H1 (cell line): Measurements from ENCODE around the gene KCNB1. TPM values are rescaled to one million over a fixed set of nuclear protein-coding genes. Genes with fewer than 3 reads are reported as not detected.

ENCODE experiments used
- CHD7 ChIP-seq: fragments of 300-600 bp; sonication (generic); IDR thresholded peaks from 2 replicates; pipeline ENCODE4 v1.7.1; 2012; ENCODE audit warnings: low read length, moderate library complexity, mild to moderate bottlenecking, inconsistent platforms; ENCODE audit not compliant: insufficient replicate concordance
- JUND ChIP-seq: IDR thresholded peaks from 2 replicates; pipeline ENCODE4 v1.6.1; 2011; ENCODE audit warnings: mild to moderate bottlenecking, improper control_type of control experiment, low read length
- KDM1A ChIP-seq: fragments of 200-600, 300-600 bp; sonication (generic); IDR thresholded peaks from 2 replicates; pipeline ENCODE4 v1.7.1; 2016; ENCODE audit warnings: mild to moderate bottlenecking, low read length, borderline replicate concordance
- MAX ChIP-seq: IDR thresholded peaks from 2 replicates; pipeline ENCODE4 v1.6.1; 2012; ENCODE audit warnings: inconsistent platforms
- polyA plus RNA-seq, 7 experiments: library from polyadenylated mRNA; depleted of rRNA in 3 of 7; stranded (reverse) in 5 of 7; unstranded in 2 of 7; fragments of >200 nt in 5 of 7; fragments of 200-250 nt in 2 of 7; gene quantifications; 1 replicate in 5 of 7; 2 replicates in 1 of 7; 4 replicates in 1 of 7; pipeline versions ENCODE4 v1.2.1 to v1.2.3, GENCODE V29; 2011 to 2013; ENCODE audit warnings: missing spikeins in 2 of 7, mixed read lengths in 2 of 7
- total RNA-seq: library from RNA; stranded (reverse); fragmentation: NEBNext Ultra II Directional; extraction: Animal tissue kit (Norgen Biotek cat#: 25700); gene quantifications from 2 replicates; pipeline ENCODE4 v1.2.1, GENCODE V29; 2021

KCNB1 gene
- total and polyA plus RNA-seq, 2 of the 8 experiments (the other 6 are each of a cell fraction or from before 2014, with no cell fraction given), result 0.58 to 0.67 TPM

DNA sequence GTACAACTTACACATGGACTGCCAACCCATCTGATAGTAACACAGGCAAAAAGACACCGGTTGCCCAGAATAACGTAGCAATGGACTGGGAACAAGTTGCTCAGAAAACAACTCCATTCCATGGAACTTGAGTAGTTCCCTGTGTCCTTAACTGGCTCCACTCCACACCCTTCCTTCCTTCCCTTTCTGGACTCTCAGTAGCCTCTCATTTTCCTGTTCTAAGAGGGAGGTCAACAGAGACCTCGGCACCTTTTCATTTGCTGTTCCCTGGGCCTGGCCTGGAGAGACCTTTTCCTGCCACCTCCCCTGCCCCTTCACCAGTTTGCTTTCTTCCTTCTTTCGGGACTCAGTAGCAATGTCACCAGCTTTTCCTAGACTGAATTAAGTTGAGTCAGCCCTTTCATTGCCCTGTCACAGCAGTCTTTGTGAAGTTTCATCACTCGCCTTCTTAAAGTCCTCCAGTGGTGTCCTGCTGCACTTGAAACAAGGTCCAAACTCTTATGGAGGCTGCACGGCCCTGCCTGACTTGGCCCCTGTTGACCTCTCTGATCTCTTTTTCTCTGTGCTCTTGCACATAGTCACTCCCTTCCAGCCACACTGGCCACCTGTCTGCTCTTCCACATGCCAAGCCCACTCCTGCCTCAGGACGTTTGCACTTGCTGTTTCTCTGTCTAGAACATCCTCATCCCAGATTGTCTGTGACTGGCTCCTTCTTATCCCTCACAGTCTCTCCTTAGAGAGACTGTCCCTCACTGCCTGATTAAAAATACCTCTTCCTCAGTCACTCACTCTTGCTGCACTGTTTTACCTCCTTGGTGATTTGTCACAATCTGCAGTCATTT, 90.8 kb downstream of the KCNB1 start (continued):
- TF ChIP-seq CHD7 (no peak), KDM1A (no peak), MAX (no peak), JUND (no peak)
